WI38 (cell line): ENCODE measurements around the gene HES1.

Source experiments
- H3K4me3 ChIP-seq: 2 replicates; pipeline ENCODE4 v1.5.1; 2011; ENCODE audit warnings: low read depth, mild to moderate bottlenecking, control low read depth, low read length
- TF ChIP-seq, protein P1 (sequence below): IDR thresholded peaks from 2 replicates; pipeline ENCODE4 v1.5.1; 2012; ENCODE audit warnings: low read depth, mild to moderate bottlenecking, control low read depth, low read length

Gene HES1

GRCh38 chr3:194166682-194167479 lies 30.9 kb downstream of the HES1 start:
- no peak overlapping the region for H3K4me3 ChIP-seq
- TF ChIP-seq, protein P1, sequence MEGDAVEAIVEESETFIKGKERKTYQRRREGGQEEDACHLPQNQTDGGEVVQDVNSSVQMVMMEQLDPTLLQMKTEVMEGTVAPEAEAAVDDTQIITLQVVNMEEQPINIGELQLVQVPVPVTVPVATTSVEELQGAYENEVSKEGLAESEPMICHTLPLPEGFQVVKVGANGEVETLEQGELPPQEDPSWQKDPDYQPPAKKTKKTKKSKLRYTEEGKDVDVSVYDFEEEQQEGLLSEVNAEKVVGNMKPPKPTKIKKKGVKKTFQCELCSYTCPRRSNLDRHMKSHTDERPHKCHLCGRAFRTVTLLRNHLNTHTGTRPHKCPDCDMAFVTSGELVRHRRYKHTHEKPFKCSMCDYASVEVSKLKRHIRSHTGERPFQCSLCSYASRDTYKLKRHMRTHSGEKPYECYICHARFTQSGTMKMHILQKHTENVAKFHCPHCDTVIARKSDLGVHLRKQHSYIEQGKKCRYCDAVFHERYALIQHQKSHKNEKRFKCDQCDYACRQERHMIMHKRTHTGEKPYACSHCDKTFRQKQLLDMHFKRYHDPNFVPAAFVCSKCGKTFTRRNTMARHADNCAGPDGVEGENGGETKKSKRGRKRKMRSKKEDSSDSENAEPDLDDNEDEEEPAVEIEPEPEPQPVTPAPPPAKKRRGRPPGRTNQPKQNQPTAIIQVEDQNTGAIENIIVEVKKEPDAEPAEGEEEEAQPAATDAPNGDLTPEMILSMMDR: no peak

DNA sequence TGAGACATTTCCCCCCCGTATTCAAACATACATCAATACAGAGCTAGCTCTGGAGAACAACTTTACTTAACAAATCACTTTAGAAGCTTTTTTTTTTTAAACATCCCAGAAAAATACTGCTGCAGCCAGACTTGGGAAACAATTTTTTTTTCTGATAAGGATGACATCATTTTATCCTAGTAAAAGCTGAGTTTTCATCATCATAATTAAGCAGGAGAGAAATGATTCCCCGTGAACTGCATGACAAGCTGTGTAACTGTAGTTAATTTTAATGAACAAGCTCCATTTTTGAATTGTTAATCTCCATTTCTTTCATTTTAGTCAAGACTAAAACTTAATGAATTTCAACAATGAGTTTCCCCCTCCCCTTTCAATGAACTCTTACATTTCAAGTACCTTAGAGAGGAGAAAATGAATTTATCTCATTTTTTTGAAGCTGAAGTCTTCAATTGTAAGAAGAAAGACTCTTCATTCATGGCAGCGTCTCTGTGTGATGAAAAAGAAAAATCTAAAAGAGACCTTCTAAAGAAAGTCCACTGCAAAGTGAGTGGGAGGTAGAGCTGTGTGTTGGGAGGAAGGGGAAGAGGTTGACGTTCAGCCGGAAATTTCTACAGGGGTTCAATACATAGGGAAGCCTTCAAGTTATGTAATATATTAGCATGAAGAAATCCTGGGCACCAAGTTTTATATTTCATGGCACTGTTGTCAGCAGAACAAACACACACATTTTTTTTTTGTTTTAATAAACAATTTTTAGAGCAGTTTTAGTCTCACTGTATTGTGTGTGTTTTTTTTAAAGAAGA lies 31.7 kb downstream of the HES1 start:
- H3K4me3 ChIP-seq: no peak overlapping the region
- TF ChIP-seq, protein P1: no peak

DNA sequence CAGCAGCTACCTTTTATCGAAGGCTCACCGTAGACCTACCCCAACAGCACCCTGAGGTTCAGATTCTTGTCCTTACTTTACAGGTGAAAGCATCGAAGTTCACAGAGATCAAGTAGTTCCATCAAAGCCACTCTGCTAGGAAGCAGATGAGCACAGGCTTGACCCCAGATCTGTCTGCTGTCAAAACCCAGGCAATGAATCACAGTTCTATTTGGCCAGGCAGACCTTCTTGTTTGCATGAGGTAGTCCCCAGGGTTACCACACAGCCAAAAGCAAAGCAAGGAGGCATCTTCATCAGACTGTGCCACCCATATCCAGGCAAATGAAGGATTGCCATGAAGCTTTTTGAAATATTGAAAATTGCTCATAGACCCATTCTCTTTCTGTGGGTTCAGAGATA lies 33.0 kb downstream of the HES1 start:
- TF ChIP-seq, protein P1: no peak
- no peak overlapping the region for H3K4me3 ChIP-seq

DNA sequence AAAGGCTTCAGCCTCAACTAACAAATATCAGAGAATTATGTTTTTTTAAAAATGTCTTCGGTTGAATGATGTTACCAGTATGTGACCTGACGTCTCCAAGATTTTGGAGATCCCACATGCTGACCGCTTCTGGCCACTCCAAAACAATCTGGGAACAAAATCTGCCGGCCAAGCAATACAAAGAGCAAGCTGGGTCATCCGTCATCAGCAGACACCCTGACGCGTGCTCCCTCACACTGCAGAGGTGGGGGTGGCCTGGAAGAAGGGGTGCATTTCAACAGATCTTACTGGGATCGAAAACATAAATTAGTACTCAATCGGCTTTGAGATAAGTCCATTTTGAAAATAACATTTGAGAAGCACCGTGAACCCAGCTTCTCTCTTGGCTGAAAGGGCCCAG lies 33.6 kb downstream of the HES1 start:
- TF ChIP-seq, protein P1: no peak

GRCh38 chr3:194170793-194171192 lies 34.8 kb downstream of the HES1 start:
- TF ChIP-seq, protein P1: no peak
- H3K4me3 ChIP-seq: no peak overlapping the region

More for the DNA sequence above, 33.6 kb downstream of the HES1 start:
- no peak overlapping the region for H3K4me3 ChIP-seq

GRCh38 chr3:194174406-194174805 lies 38.5 kb downstream of the HES1 start:
- TF ChIP-seq, protein P1: no peak
- H3K4me3 ChIP-seq: no peak overlapping the region

GRCh38 chr3:194174980-194175379 lies 39.0 kb downstream of the HES1 start:
- TF ChIP-seq, protein P1: no peak
- H3K4me3 ChIP-seq: no peak overlapping the region
